GM12878 (cell line): ENCODE data around the gene SNX2. TPM values are rescaled to one million over a fixed set of nuclear protein-coding genes. Genes with fewer than 3 reads are reported as not detected.

Experiments used
- ATAC-seq: fragments of 200-7000 bp; cut with Tn5 transposase; 3 replicates; pipeline ENCODE4 v1.9.1; 2020; ENCODE audit warnings: mild to moderate bottlenecking, moderate library complexity
- Bru-seq: library from RNA; stranded (reverse); fragments of 400-500 nt; gene quantifications from one replicate; lab custom pipeline; 2021; lab: Mats Ljungman, UMichigan
- BruChase-seq, 2 experiments: library from RNA; stranded (reverse); fragments of 400-500 nt; gene quantifications; one replicate each; lab custom pipeline; 2021; lab: Mats Ljungman, UMichigan
- BruUV-seq: library from RNA; stranded (reverse); fragments of 400-500 nt; replicated peaks from 2 replicates; lab custom pipeline; 2021; lab: Mats Ljungman, UMichigan
- CTCF ChIA-PET: fragments of 300-600 bp; sonication (Branson Sonifier 250); formaldehyde crosslinking; extraction: SDS; loops from one replicate; lab custom pipeline; 2021; ENCODE audit warnings: inconsistent platforms; lab: Yijun Ruan, JAX
- POLR2A ChIA-PET: fragments of 350-600 bp; formaldehyde crosslinking; extraction: SDS; loops from one replicate; lab custom pipeline; 2021; ENCODE audit warnings: inconsistent platforms; lab: Charles Lee
- RAD21 ChIA-PET: fragments of 300-600 bp; sonication (Branson Sonifier 250); formaldehyde crosslinking; loops from one replicate; lab custom pipeline; 2023; ENCODE audit warnings: antibody characterized with exemption; ENCODE audit not compliant: unreplicated experiment; lab: Charles Lee
- SMC1A ChIA-PET: fragments of 300-600 bp; sonication (Branson Sonifier 250); formaldehyde crosslinking; loops from one replicate; lab custom pipeline; 2023; ENCODE audit not compliant: unreplicated experiment, uncharacterized antibody; lab: Charles Lee
- DNase-seq: peaks from one replicate; pipeline ENCODE4 v3.0.0-alpha.2; 2011; ENCODE audit warnings: low read depth, low spot score
- FAIRE-seq: peaks from 3 replicates; lab custom pipeline; 2011; peaks lifted over from hg19 to GRCh38; lab: Jason Lieb, UNC
- H2AFZ ChIP-seq: 2 replicates; pipeline ENCODE4 v1.6.0; 2011; ENCODE audit warnings: low read depth, low read length, control low read depth; ENCODE audit not compliant: control insufficient read depth
- H3K27ac ChIP-seq: 2 replicates; pipeline ENCODE4 v1.5.1; 2011; ENCODE audit warnings: control low read depth; ENCODE audit not compliant: control insufficient read depth, insufficient read depth
- H3K27me3 ChIP-seq, 2 experiments: replicated peaks in 1 of 2; 2 replicates each; pipeline versions ENCODE4 v1.6.0 to v1.6.1; 2011; ENCODE audit warnings: low read length in 1 of 2; ENCODE audit not compliant: control insufficient read depth in 2 of 2, insufficient read depth in 2 of 2
- H3K36me3 ChIP-seq, 2 experiments: 2 replicates each; pipeline ENCODE4 v1.5.1; 2011; ENCODE audit warnings: low read length in 1 of 2; ENCODE audit not compliant: control insufficient read depth in 2 of 2, insufficient read depth in 2 of 2
- H3K4me1 ChIP-seq: 2 replicates; pipeline ENCODE4 v1.6.1; 2011; ENCODE audit warnings: mild to moderate bottlenecking, low read length, moderate library complexity, mixed read lengths; ENCODE audit not compliant: control insufficient read depth, insufficient read depth
- H3K4me2 ChIP-seq: 2 replicates; pipeline ENCODE4 v1.6.0; 2011; ENCODE audit warnings: control low read depth; ENCODE audit not compliant: control insufficient read depth, insufficient read depth
- H3K4me3 ChIP-seq: fragments of 200-600 bp; sonication (generic); 2 replicates; pipeline ENCODE4 v1.5.1; 2016
- H3K79me2 ChIP-seq: 2 replicates; pipeline ENCODE4 v1.6.0; 2011; ENCODE audit warnings: low read length; ENCODE audit not compliant: control insufficient read depth, insufficient read depth
- H3K9ac ChIP-seq: 2 replicates; pipeline ENCODE4 v1.8.0; 2011; ENCODE audit warnings: low read length, control low read depth, mixed read lengths; ENCODE audit not compliant: control insufficient read depth, insufficient read depth
- H3K9me3 ChIP-seq: replicated peaks from 3 replicates; pipeline ENCODE4 v1.5.1; 2011; ENCODE audit warnings: mild to moderate bottlenecking, low read length; ENCODE audit not compliant: control insufficient read depth, insufficient read depth
- H4K20me1 ChIP-seq: 2 replicates; pipeline ENCODE4 v1.6.0; 2011; ENCODE audit not compliant: control insufficient read depth, insufficient read depth
- BCLAF1 ChIP-seq: fragments of 450-650 bp; IDR thresholded peaks from 2 replicates; pipeline ENCODE4 v1.6.1; 2017; ENCODE audit warnings: antibody characterized with exemption, mild to moderate bottlenecking, moderate library complexity
- BRCA1 ChIP-seq: IDR thresholded peaks from 2 replicates; pipeline ENCODE4 v1.6.1; 2011; ENCODE audit warnings: low read depth, low read length, improper control_type of control experiment
- HDAC6 ChIP-seq: fragments of 200-600 bp; sonication (generic); IDR thresholded peaks from one replicate; pipeline ENCODE4 v1.8.0; 2017; ENCODE audit warnings: antibody characterized with exemption; ENCODE audit not compliant: unreplicated experiment
- KLF5 ChIP-seq: fragments of 450-650 bp; IDR thresholded peaks from 2 replicates; pipeline ENCODE4 v1.6.1; 2014; ENCODE audit warnings: mild to moderate bottlenecking; ENCODE audit not compliant: partially characterized antibody
- NBN ChIP-seq: fragments of 450-650 bp; IDR thresholded peaks from 2 replicates; pipeline ENCODE4 v1.6.1; 2016
- NRF1 ChIP-seq: conservative IDR thresholded peaks from 2 replicates; pipeline ENCODE4 v1.6.1; 2011; ENCODE audit warnings: mild to moderate bottlenecking, low read depth, low read length, improper control_type of control experiment
- TARDBP ChIP-seq: IDR thresholded peaks from 2 replicates; pipeline ENCODE4 v1.6.1; 2016; ENCODE audit warnings: borderline replicate concordance
- WRNIP1 ChIP-seq: IDR thresholded peaks from 2 replicates; pipeline ENCODE4 v1.6.1; 2011; ENCODE audit warnings: low read depth, low read length, improper control_type of control experiment, borderline replicate concordance
- WGBS: methylation state at CpG from one replicate; pipeline ENCODE4 v1.1.6; 2016; ENCODE audit warnings: low lambda C conversion rate; ENCODE audit not compliant: insufficient replicate concordance, insufficient coverage; ENCODE audit errors: missing lambda C conversion rate; 5-methylcytosine and 5-hydroxymethylcytosine counted together
- in situ Hi-C: fragments of 300-500 bp; cut with MboI; formaldehyde crosslinking; loops from 9 replicates; pipeline ENCODE4 v1.14.3; 2018; ENCODE audit warnings: mixed read lengths
- intact Hi-C: fragments of 100-400 bp; cut with micrococcal nuclease; formaldehyde crosslinking; loops from one replicate; pipeline ENCODE4 v1.14.2; 2022; ENCODE audit not compliant: unreplicated experiment
- long read RNA-seq, 2 experiments: library from polyadenylated mRNA; unstranded; transcript quantifications; one replicate each; pipeline ENCODE4 v2.0.0, GENCODE V29; 2019 to 2020
- polyA minus RNA-seq, 3 experiments: library from RNA; depleted of rRNA, polyadenylated mRNA; stranded (reverse); fragments of >200 nt; gene quantifications; 2 replicates each; pipeline ENCODE4 v1.2.3, GENCODE V29; 2011
- polyA plus RNA-seq, 11 experiments: library from polyadenylated mRNA; depleted of rRNA in 4 of 11; unstranded in 6 of 11; stranded (reverse) in 5 of 11; fragments of >200 nt; fragmentation: Nextera tagmentation in 4 of 11; fragmentation: Illumina TruSeq in 1 of 11; extraction: Ambion mirVana in 4 of 11; extraction: Trizol in 1 of 11; gene quantifications; 1 replicate in 1 of 11; 2 replicates in 10 of 11; pipeline versions ENCODE4 v1.2.1 to v1.2.3, GENCODE V29; 2011 to 2016; ENCODE audit warnings: inconsistent platforms in 2 of 11, missing spikeins in 2 of 11, low read depth in 1 of 11
- total RNA-seq, 4 experiments: library from RNA; depleted of rRNA in 3 of 4; stranded (reverse); fragments of >200 nt in 3 of 4; fragmentation: Illumina TruSeq in 1 of 4; extraction: Trizol in 1 of 4; gene quantifications; 2 replicates each; pipeline versions ENCODE4 v1.2.1 to v1.2.3, GENCODE V29; 2013 to 2021
- TF ChIP-seq, protein P1 (sequence below): IDR thresholded peaks from 2 replicates; pipeline ENCODE4 v1.6.1; 2012; ENCODE audit warnings: mild to moderate bottlenecking, low read depth, low read length
- TF ChIP-seq, protein P2 (sequence below): IDR thresholded peaks from 2 replicates; pipeline ENCODE4 v1.6.1; 2011; ENCODE audit warnings: low read depth, low read length, improper control_type of control experiment, borderline replicate concordance

Gene SNX2
- total RNA-seq (2013; cell fraction: nucleolus; rRNA removed): 85.2 and 85.6 TPM in 2 replicates
- total RNA-seq (2014; rRNA removed) (46.3 and 49.5 TPM in 2 replicates), total RNA-seq (2014; rRNA removed; fragmentation: Illumina TruSeq; extraction: Trizol) (67.9 and 72.5 TPM in 2 replicates), total RNA-seq (2021) (43.9 and 53.0 TPM in 2 replicates), polyA plus RNA-seq (2011; rRNA removed) (62.5 and 69.6 TPM in 2 replicates), polyA plus RNA-seq (2014; fragmentation: Illumina TruSeq; extraction: Trizol) (68.6 and 83.8 TPM in 2 replicates), polyA plus RNA-seq (2014; fragmentation: Nextera tagmentation; extraction: Ambion mirVana) (10 to 100 TPM; 59.3 to 63.5 TPM), polyA plus RNA-seq (2014; rRNA removed) (41.1 and 51.9 TPM in 2 replicates), polyA plus RNA-seq (2016; fragmentation: Nextera tagmentation; extraction: Ambion mirVana) (10 to 100 TPM; 84.1 to 84.3 TPM), polyA minus RNA-seq (2011; rRNA and poly(A)+ RNA removed) (37.2 and 48.9 TPM in 2 replicates), Bru-seq, nascent RNA (percentile 90 among the genes with signal in this experiment), BruChase-seq, experiment 1, labeled RNA remaining after a 6-hour chase (percentile 79 among the genes with signal in this experiment), BruChase-seq, experiment 2, labeled RNA remaining after a 2-hour chase (percentile 83 among the genes with signal in this experiment)
- polyA plus RNA-seq (2011; ENCODE audit: low read depth): 42.2 TPM
- polyA plus RNA-seq (2011; cell fraction: cytosol; rRNA removed): 19.3 and 31.2 TPM in 2 replicates
- 16.2 and 18.3 TPM in 2 replicates for polyA plus RNA-seq (2011; cell fraction: nucleus; rRNA removed)
- polyA plus RNA-seq (2012): 56.0 and 57.2 TPM in 2 replicates
- polyA minus RNA-seq (2011; cell fraction: cytosol; rRNA and poly(A)+ RNA removed): 22.3 and 34.7 TPM in 2 replicates
- 26.7 and 36.3 TPM in 2 replicates for polyA minus RNA-seq (2011; cell fraction: nucleus; rRNA and poly(A)+ RNA removed)
- long read RNA-seq, experiment 1, transcript SNX2-201 (15 exons, 2,128 nt): major isoform, 98 of 115 reads
- long read RNA-seq, experiment 1, partial matches to known transcripts: 4 of 115 reads
- long read RNA-seq, experiment 1, other reads (novel, unspliced or antisense): 11 of 115 reads
- long read RNA-seq, experiment 2, transcript SNX2-201 (15 exons, 2,128 nt): major isoform, 841 of 942 reads
- long read RNA-seq, experiment 2, transcript SNX2-213 (15 exons, 2,119 nt): minor isoform, 8 of 942 reads
- long read RNA-seq, experiment 2, partial matches to known transcripts: 48 of 942 reads
- long read RNA-seq, experiment 2, other reads (novel, unspliced or antisense): 44 of 942 reads

GRCh38 chr5:122774861-122775549 lies at the start of gene SNX2:
TSS of gene SNX2 (plus strand) at chr5:122775080. CDS start at chr5:122775104, 24 bp downstream.
- intact Hi-C loops: loop anchor here (2.0 to 5.0 kb wide), 3 partner anchors 18 to 73 kb away; no protein-coding TSS in a partner anchor
- Histone ChIP-seq H3K27ac (peak within 1 kb of the TSS; percentile 67), H3K9me3 (no peaks in the 10 kb centered on the region), H3K9ac (peak within 1 kb of the TSS; percentile 86), H3K4me1 (peaks cover 3% of the 10 kb centered on the region), H3K4me2 (peak within 1 kb of the TSS; percentile 65), H3K27me3 (no peaks in the 10 kb centered on the region), H2AFZ (peak within 1 kb of the TSS; percentile 73), H3K4me3 (peak within 1 kb of the TSS; percentile 96), H3K36me3 (no peaks in the 10 kb centered on the region), H3K79me2 (peaks cover 50% of the 10 kb centered on the region), H4K20me1 (no peaks in the 10 kb centered on the region)
- no peak for FAIRE-seq
- WGBS: under 1% methylated on average over 58 of the region's 67 CpGs
- BruUV-seq: no TSS peak
- in situ Hi-C loops: no loop called here
- ChIA-PET POLR2A (interaction anchor here (0.5 to 1.7 kb wide), 6 partner anchors 13 to 72 kb away, joined by 3 to 8 read pairs (median 4); no protein-coding TSS in a partner anchor), RAD21 (interaction anchor here (1.3 to 2.6 kb wide), 2 partner anchors 20 to 73 kb away, joined by 3 to 10 read pairs; no protein-coding TSS in a partner anchor), CTCF (interaction anchor here (1.0 to 3.1 kb wide), 7 partner anchors 11 to 73 kb away, joined by 4 to 17 read pairs (median 6); no protein-coding TSS in a partner anchor), SMC1A (interaction anchor here (0.9 to 3.4 kb wide), 11 partner anchors 9 to 73 kb away, joined by 3 to 16 read pairs (median 4); no protein-coding TSS in a partner anchor)
- ATAC-seq: peak; percentile 94
- no peak for DNase-seq
- TF ChIP-seq, protein P1, sequence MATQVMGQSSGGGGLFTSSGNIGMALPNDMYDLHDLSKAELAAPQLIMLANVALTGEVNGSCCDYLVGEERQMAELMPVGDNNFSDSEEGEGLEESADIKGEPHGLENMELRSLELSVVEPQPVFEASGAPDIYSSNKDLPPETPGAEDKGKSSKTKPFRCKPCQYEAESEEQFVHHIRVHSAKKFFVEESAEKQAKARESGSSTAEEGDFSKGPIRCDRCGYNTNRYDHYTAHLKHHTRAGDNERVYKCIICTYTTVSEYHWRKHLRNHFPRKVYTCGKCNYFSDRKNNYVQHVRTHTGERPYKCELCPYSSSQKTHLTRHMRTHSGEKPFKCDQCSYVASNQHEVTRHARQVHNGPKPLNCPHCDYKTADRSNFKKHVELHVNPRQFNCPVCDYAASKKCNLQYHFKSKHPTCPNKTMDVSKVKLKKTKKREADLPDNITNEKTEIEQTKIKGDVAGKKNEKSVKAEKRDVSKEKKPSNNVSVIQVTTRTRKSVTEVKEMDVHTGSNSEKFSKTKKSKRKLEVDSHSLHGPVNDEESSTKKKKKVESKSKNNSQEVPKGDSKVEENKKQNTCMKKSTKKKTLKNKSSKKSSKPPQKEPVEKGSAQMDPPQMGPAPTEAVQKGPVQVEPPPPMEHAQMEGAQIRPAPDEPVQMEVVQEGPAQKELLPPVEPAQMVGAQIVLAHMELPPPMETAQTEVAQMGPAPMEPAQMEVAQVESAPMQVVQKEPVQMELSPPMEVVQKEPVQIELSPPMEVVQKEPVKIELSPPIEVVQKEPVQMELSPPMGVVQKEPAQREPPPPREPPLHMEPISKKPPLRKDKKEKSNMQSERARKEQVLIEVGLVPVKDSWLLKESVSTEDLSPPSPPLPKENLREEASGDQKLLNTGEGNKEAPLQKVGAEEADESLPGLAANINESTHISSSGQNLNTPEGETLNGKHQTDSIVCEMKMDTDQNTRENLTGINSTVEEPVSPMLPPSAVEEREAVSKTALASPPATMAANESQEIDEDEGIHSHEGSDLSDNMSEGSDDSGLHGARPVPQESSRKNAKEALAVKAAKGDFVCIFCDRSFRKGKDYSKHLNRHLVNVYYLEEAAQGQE: no peak
- TF ChIP-seq BCLAF1 (no peak), BRCA1 (no peak), NRF1 (0 out of 2 replicates have a peak, but pooled peaks have one; percentile 7), WRNIP1 (no peak), TARDBP (peak; percentile 42; the same call in 1 of the 2 replicates), NBN (peak; percentile 82; the same call in 1 of the 2 replicates), KLF5 (no peak), HDAC6 (no peak)
- TF ChIP-seq, protein P2, sequence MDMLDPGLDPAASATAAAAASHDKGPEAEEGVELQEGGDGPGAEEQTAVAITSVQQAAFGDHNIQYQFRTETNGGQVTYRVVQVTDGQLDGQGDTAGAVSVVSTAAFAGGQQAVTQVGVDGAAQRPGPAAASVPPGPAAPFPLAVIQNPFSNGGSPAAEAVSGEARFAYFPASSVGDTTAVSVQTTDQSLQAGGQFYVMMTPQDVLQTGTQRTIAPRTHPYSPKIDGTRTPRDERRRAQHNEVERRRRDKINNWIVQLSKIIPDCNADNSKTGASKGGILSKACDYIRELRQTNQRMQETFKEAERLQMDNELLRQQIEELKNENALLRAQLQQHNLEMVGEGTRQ: peak; percentile 68
